Measurements from ENCODE around the gene CHRDL2. TPM values are rescaled to one million over a fixed set of nuclear protein-coding genes. Genes with fewer than 3 reads are reported as not detected.

The CHRDL2 gene
- total RNA-seq, 1 donor from 2014 or later, result 1.4 TPM

DNA sequence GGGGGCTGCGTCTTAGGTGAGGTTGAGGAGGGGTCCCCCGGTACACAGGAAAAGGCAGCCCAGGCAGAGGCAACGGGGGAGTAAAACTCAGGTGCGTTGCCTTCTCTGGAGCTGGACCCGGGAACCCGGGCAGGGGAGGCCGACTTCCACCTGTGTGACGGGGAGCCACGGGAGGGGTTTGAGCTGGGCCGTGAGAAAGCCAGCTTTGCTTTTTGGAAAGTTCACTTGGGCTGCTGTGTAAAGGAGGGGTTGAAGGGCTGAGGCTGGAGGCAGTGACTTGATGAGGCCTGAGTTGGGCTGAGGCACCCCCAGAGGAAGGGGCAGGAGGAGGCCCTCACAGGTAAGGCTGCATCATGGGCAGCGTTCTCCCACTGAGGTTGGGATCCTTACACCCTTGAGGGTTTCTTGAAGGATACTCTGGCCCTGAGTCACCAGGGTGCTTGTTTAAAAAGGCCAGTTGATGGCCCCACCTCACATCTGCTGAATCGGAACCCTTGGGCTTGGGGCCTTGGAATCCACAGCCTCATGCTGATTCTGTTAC is 47.2 kb downstream of the CHRDL2 start:
- peaks cover 9% of the 10 kb centered on the region for H3K27me3 Mint-ChIP-seq
- H3K4me1 Mint-ChIP-seq (ENCODE audit: unreplicated experiment), result no peaks in the 10 kb centered on the region
- no peak overlapping the region for H3K27ac Mint-ChIP-seq
- H3K36me3 Mint-ChIP-seq, result no peaks in the 10 kb centered on the region
- TF ChIP-seq, protein P1, sequence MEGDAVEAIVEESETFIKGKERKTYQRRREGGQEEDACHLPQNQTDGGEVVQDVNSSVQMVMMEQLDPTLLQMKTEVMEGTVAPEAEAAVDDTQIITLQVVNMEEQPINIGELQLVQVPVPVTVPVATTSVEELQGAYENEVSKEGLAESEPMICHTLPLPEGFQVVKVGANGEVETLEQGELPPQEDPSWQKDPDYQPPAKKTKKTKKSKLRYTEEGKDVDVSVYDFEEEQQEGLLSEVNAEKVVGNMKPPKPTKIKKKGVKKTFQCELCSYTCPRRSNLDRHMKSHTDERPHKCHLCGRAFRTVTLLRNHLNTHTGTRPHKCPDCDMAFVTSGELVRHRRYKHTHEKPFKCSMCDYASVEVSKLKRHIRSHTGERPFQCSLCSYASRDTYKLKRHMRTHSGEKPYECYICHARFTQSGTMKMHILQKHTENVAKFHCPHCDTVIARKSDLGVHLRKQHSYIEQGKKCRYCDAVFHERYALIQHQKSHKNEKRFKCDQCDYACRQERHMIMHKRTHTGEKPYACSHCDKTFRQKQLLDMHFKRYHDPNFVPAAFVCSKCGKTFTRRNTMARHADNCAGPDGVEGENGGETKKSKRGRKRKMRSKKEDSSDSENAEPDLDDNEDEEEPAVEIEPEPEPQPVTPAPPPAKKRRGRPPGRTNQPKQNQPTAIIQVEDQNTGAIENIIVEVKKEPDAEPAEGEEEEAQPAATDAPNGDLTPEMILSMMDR (conservative IDR thresholded peaks at IDR 0.05), result no peak
- no peak overlapping the region for H3K4me3 Mint-ChIP-seq
- no peak for DNase-seq (ENCODE audit: extremely low spot score, unreplicated experiment)
- H3K9me3 Mint-ChIP-seq, result no peaks in the 10 kb centered on the region

DNA sequence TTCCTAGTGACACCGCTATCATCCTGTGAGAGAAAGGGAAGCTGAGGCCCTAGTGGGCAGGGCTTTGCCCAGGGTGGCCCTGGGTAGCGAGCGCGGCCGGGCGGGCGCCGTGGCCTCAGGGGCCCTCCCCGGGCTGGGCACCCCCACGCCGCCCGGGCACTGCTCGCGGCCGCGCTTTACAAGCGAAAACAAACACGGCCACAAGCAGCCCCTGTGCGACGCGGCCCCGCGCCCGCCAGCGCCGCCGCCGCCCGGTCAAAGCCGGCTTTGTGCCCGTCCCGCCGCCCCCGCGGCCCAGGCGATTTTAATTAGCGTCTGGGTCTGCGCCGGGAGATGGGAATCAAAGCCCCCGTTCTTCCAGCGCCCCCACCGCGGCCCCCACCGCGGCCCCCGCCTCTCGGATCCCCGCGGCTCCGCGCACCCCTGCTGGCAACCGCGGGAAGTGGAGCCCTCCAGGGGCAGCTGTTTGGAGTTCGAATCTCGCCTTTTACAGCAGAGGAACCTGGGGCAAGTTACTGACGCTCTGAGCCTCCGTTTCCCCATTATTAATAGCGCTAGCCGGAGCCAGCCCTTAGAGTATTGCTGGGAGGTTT is 47.9 kb downstream of the CHRDL2 start:
- no peak overlapping the region for H3K4me3 Mint-ChIP-seq
- no peak for DNase-seq (ENCODE audit: extremely low spot score, unreplicated experiment)
- TF ChIP-seq, protein P1 (conservative IDR thresholded peaks at IDR 0.05), result peak; percentile 68
- H3K4me1 Mint-ChIP-seq (ENCODE audit: unreplicated experiment), result no peaks in the 10 kb centered on the region
- H3K36me3 Mint-ChIP-seq, result no peaks in the 10 kb centered on the region
- H3K27ac Mint-ChIP-seq, result no peak overlapping the region
- H3K9me3 Mint-ChIP-seq, result no peaks in the 10 kb centered on the region
- H3K27me3 Mint-ChIP-seq, result peaks cover 9% of the 10 kb centered on the region

DNA sequence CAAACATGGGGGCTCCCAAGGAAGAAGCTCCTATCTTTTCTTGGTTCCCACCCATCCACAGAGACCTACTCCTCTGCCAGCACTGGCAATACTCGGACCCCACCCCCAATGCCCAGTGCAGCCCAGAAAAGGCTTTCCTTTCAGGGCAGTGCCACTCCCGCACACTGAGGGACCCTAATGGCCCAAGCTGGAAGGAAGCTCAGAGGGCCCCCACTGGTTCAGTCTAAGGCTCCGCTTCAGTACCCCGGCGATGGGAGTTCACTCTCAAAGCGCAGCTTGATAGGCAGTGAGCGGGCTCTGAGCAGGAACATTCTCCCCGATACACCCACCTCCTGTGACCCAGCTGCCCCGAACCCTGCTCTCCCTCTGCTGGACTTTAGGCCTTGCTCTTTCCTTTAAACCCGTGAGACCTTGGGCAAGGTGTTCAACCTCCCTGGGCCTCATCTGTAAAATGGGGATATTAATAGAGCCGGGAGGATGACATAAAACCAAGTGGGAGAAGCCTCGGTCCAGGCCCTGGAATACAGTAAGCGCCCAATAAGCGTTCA is 48.4 kb downstream of the CHRDL2 start:
- no peaks in the 10 kb centered on the region for H3K4me1 Mint-ChIP-seq (ENCODE audit: unreplicated experiment)
- no peaks in the 10 kb centered on the region for H3K36me3 Mint-ChIP-seq
- H3K4me3 Mint-ChIP-seq, result no peak overlapping the region
- DNase-seq (ENCODE audit: extremely low spot score, unreplicated experiment), result no peak
- H3K27ac Mint-ChIP-seq, result no peak overlapping the region
- H3K27me3 Mint-ChIP-seq, result peaks cover 9% of the 10 kb centered on the region
- TF ChIP-seq, protein P1 (conservative IDR thresholded peaks at IDR 0.05), result no peak
- H3K9me3 Mint-ChIP-seq, result no peaks in the 10 kb centered on the region

DNA sequence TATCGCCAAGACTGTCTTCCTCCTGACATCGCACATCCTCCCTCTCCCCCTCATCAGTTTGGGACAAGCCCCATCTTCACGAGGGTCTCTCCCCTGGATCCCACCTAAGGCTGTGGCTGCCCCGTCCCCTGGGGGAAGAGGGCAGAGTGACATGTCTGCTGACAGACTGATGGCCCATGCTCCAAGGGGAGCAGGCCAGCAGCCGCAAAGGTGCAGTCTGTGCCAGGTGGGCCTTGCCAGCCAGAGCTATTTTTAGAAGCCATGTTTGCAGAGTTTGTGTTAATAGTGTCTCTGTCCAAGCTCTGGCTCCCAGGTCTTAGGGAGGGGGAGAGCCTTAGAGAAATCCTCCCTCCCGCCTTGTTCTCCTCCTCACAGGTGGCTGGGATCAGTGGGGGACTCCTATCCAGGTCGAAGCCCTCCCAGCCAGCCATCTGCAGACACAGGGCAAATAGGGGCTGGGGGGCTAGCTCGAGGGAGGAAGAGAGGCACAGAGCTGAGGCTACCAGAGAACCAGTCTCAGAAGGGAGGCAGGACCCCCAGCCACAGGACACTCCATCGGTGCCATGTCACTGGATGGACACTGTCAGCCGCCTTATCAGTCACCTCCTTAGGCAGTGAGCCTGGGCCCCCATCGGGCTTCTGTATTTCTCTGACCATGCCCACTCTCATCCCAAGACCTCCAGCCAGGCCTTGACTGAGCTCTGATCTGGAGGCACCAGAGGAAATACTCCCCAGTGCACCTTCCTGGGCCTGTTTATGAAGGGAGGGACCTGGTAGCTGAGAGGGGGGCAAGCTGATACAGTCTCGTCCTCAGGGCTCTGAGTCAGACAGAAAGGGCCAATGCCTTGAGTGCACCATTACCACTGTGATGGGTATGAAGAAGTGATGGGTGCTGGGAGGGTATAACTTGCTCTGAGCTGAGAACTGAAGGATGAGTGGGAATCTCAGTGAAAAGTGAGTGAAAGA is 49.3 kb downstream of the CHRDL2 start:
- H3K9me3 Mint-ChIP-seq, result no peaks in the 10 kb centered on the region
- H3K4me3 Mint-ChIP-seq, result no peak overlapping the region
- H3K27ac Mint-ChIP-seq, result no peak overlapping the region
- no peaks in the 10 kb centered on the region for H3K36me3 Mint-ChIP-seq
- no peak for DNase-seq (ENCODE audit: extremely low spot score, unreplicated experiment)
- H3K27me3 Mint-ChIP-seq, result peaks cover 9% of the 10 kb centered on the region
- TF ChIP-seq, protein P1 (conservative IDR thresholded peaks at IDR 0.05), result no peak
- no peaks in the 10 kb centered on the region for H3K4me1 Mint-ChIP-seq (ENCODE audit: unreplicated experiment)

DNA sequence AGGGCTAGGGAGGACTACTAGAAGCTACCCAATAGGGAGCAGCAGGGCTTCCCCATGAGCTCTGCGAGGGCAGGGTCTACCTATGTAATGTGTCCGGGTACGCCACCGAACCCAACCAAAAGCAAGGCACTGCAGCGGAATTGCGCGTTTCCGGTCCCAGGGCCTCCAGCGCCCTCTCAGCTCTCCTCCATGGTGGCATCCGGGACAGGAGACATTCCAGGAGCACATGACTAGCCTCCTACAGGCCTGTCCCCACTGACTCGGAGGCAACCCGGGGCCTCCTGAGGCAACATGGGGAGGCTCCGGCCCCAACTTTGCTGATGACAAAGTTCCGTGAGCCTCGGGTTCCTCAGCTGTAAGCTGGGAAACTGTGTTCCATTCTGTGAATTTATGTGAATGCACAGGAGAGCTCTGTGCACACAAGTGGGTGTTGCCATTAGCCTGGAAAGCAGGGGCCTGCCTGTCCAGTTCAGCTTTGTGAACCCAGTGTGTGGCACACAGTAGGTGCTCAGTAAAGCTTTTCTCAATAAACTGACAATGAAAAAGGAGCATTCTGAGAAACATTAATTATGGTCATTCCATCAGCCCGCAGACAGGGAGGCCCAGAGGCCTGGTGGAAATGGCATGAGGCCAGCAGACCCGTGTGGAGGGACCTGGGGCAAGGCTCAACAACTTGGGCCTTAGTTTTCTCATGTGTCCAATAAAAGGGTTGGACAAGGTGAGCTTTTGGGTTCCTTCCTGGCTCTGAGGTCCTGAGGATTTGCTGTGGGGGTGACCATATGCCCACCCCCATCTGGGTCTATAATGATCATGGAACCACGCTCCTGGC is 50.3 kb downstream of the CHRDL2 start:
- TF ChIP-seq, protein P1 (conservative IDR thresholded peaks at IDR 0.05), result no peak
- no peak overlapping the region for H3K27ac Mint-ChIP-seq
- H3K9me3 Mint-ChIP-seq, result no peaks in the 10 kb centered on the region
- no peak for DNase-seq (ENCODE audit: extremely low spot score, unreplicated experiment)
- H3K4me3 Mint-ChIP-seq, result no peak overlapping the region
- no peaks in the 10 kb centered on the region for H3K4me1 Mint-ChIP-seq (ENCODE audit: unreplicated experiment)
- no peaks in the 10 kb centered on the region for H3K36me3 Mint-ChIP-seq
- peaks cover 9% of the 10 kb centered on the region for H3K27me3 Mint-ChIP-seq

Data from type B pancreatic cell (in vitro differentiated cells).